OCI-LY1 (cell line): ENCODE results near the gene ROR2.

Source experiments
- CTCF ChIP-seq: fragments of 200-600 bp; sonication (generic), shearing (Covaris generic); IDR thresholded peaks from 2 replicates; pipeline ENCODE4 v1.5.1; 2017; ENCODE audit warnings: mild to moderate bottlenecking, antibody characterized with exemption, low read length, moderate library complexity, mixed read lengths
- EZH2 ChIP-seq: fragments of 200-600 bp; sonication (generic), shearing (Covaris generic); IDR thresholded peaks from 2 replicates; pipeline ENCODE4 v1.8.0; 2017; ENCODE audit warnings: borderline replicate concordance, mixed run types, mild to moderate bottlenecking, antibody characterized with exemption, low read length, moderate library complexity, mixed read lengths

- TF ChIP-seq CTCF (no peak), EZH2 (no peak)
Measured at GRCh38 chr9:91541734-91542133, 408.3 kb downstream of the ROR2 start.
